ENCODE results near the gene B3GALT5. TPM values are rescaled to one million over a fixed set of nuclear protein-coding genes. Genes with fewer than 3 reads are reported as not detected.
A peak's percentile ranks its signal among the peaks of the same experiment; 100 is the strongest.

B3GALT5 gene
- total RNA-seq, 3 donors from 2014 or later = 2.3 to 2.9 TPM; not detected in 1

DNA sequence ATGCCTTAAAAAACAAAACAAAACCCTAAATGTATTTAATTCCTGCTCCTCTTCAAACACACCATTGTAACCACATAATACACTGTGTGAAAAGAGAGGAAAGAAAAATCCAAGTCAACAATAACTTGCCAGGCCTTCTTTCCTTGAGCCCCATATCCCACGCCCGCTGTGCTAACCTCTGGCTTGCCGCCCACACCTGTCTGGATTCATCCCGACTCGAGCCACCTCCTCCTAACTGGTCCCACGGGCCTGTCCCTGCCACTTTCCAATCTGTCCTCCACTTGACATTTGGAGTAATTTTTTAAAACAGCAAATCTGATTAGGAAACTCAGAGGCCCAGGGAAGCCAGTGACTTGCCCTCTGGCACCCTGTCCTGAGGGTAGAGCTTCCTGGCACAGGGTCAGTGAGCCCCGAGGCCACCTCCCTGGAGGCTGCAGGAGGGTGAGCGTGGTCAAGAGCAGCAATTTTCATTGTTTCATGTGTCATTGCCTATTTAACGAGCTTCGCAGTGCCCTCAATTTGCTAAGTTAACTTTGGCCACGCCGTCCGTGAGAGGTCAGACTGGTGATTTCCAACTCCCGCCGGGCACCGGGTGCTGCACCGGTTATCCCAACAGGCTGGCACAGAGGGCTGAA, 54.1 kb downstream of the B3GALT5 start:
- Histone ChIP-seq H3K4me1 (no peaks in the 10 kb centered on the region), H3K4me3 (no peak overlapping the region), H3K36me3 (no peaks in the 10 kb centered on the region), H3K9me3 (no peaks in the 10 kb centered on the region), H3K27ac (peak overlapping the region in 1 of 2 donors; percentile 4), H3K27me3 (no peaks in the 10 kb centered on the region)
- peak in 1 of 2 donors; percentile 42 for DNase-seq (ENCODE audit: low spot score in 2 of 2)
- intact Hi-C loops (cut with DNase I; ENCODE audit: low total_unique reads) = no loop called here
- TF ChIP-seq, protein P1, sequence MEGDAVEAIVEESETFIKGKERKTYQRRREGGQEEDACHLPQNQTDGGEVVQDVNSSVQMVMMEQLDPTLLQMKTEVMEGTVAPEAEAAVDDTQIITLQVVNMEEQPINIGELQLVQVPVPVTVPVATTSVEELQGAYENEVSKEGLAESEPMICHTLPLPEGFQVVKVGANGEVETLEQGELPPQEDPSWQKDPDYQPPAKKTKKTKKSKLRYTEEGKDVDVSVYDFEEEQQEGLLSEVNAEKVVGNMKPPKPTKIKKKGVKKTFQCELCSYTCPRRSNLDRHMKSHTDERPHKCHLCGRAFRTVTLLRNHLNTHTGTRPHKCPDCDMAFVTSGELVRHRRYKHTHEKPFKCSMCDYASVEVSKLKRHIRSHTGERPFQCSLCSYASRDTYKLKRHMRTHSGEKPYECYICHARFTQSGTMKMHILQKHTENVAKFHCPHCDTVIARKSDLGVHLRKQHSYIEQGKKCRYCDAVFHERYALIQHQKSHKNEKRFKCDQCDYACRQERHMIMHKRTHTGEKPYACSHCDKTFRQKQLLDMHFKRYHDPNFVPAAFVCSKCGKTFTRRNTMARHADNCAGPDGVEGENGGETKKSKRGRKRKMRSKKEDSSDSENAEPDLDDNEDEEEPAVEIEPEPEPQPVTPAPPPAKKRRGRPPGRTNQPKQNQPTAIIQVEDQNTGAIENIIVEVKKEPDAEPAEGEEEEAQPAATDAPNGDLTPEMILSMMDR (IDR thresholded peaks at IDR 0.05) = no peak
- TF ChIP-seq POLR2AphosphoS5 (IDR thresholded peaks at IDR 0.05) = no peak

DNA sequence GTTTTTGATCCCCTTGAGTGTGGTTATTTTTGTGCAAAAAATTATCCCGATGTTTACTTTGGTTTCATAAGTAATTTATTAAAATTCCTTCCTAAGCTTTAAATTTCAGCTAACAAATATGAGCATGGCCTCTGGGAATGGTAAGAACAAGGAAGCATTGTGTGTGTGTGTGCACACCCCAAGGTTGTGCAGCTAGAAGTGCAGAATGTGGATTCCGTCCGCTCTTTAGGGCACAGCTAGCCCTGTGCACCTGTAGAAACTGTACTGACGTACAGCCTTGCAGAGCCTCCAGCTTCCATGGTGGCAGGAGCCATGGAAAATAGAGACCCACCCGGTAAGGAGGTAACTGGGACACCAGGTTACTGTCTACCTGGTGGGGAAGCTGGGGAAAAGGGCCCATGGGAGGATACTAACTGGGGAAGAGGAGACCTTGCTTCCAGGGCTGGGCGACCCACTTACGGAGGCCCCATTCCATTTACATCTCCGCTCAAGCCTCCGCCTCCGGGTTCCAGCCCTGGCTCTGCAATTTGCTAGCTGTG, 54.7 kb downstream of the B3GALT5 start:
- Histone ChIP-seq H3K27me3 (no peaks in the 10 kb centered on the region), H3K9me3 (no peaks in the 10 kb centered on the region), H3K36me3 (no peaks in the 10 kb centered on the region), H3K27ac (no peak overlapping the region), H3K4me3 (no peak overlapping the region), H3K4me1 (no peaks in the 10 kb centered on the region)
- TF ChIP-seq POLR2AphosphoS5 (IDR thresholded peaks at IDR 0.05) (no peak), POLR2A (IDR thresholded peaks at IDR 0.05) (no peak)
- TF ChIP-seq, protein P1 (IDR thresholded peaks at IDR 0.05) = no peak
- no peak for DNase-seq (ENCODE audit: low spot score in 2 of 2)
- intact Hi-C loops (cut with DNase I; ENCODE audit: low total_unique reads) = no loop called here

GRCh38 chr21:39668369-39668768, 55.6 kb downstream of the B3GALT5 start:
- H3K27me3 ChIP-seq = no peaks in the 10 kb centered on the region
- H3K9me3 ChIP-seq = no peaks in the 10 kb centered on the region
- TF ChIP-seq, protein P1 (IDR thresholded peaks at IDR 0.05) = no peak
- TF ChIP-seq POLR2A (IDR thresholded peaks at IDR 0.05) (no peak), POLR2AphosphoS5 (IDR thresholded peaks at IDR 0.05) (no peak)
- no peak overlapping the region for H3K4me3 ChIP-seq
- H3K36me3 ChIP-seq = no peaks in the 10 kb centered on the region
- H3K4me1 ChIP-seq = no peaks in the 10 kb centered on the region
- H3K27ac ChIP-seq = no peak overlapping the region
- no peak for DNase-seq (ENCODE audit: low spot score in 2 of 2)
- intact Hi-C loops (cut with DNase I; ENCODE audit: low total_unique reads) = no loop called here

- no peaks in the 10 kb centered on the region for H3K4me1 ChIP-seq
- DNase-seq (ENCODE audit: low spot score in 2 of 2) = no peak
- TF ChIP-seq, protein P1 (IDR thresholded peaks at IDR 0.05) = no peak
- TF ChIP-seq POLR2A (IDR thresholded peaks at IDR 0.05) (no peak), POLR2AphosphoS5 (IDR thresholded peaks at IDR 0.05) (no peak)
- H3K27ac ChIP-seq = no peak overlapping the region
- no peaks in the 10 kb centered on the region for H3K27me3 ChIP-seq
- intact Hi-C loops (cut with DNase I; ENCODE audit: low total_unique reads) = no loop called here
- no peak overlapping the region for H3K4me3 ChIP-seq
- no peaks in the 10 kb centered on the region for H3K36me3 ChIP-seq
- no peaks in the 10 kb centered on the region for H3K9me3 ChIP-seq
Measured at GRCh38 chr21:39669485-39669884, 56.7 kb downstream of the B3GALT5 start.

- H3K27me3 ChIP-seq = no peaks in the 10 kb centered on the region
- TF ChIP-seq, protein P1 (IDR thresholded peaks at IDR 0.05) = no peak
- TF ChIP-seq POLR2AphosphoS5 (IDR thresholded peaks at IDR 0.05) = no peak
- no peak for TF ChIP-seq POLR2A (IDR thresholded peaks at IDR 0.05)
Measured at GRCh38 chr21:39669976-39670661, 57.4 kb downstream of the B3GALT5 start.

More at GRCh38 chr21:39669976-39670661, 57.4 kb downstream of the B3GALT5 start:
- H3K4me3 ChIP-seq = no peak overlapping the region
- intact Hi-C loops (cut with DNase I; ENCODE audit: low total_unique reads) = no loop called here
- no peaks in the 10 kb centered on the region for H3K4me1 ChIP-seq
- DNase-seq (ENCODE audit: low spot score in 2 of 2) = no peak
- no peaks in the 10 kb centered on the region for H3K36me3 ChIP-seq
- peak overlapping the region in 1 of 2 donors; percentile 25 for H3K27ac ChIP-seq
- no peaks in the 10 kb centered on the region for H3K9me3 ChIP-seq

All from breast epithelium (tissue), 4 donors.